ENCODE data around the gene INO80B. TPM values are rescaled to one million over a fixed set of nuclear protein-coding genes. Genes with fewer than 3 reads are reported as not detected.
A peak's percentile ranks its signal among the peaks of the same experiment; 100 is the strongest.

The INO80B gene
- total RNA-seq, 1 experiment from 2014 or later = 34.2 TPM

DNA sequence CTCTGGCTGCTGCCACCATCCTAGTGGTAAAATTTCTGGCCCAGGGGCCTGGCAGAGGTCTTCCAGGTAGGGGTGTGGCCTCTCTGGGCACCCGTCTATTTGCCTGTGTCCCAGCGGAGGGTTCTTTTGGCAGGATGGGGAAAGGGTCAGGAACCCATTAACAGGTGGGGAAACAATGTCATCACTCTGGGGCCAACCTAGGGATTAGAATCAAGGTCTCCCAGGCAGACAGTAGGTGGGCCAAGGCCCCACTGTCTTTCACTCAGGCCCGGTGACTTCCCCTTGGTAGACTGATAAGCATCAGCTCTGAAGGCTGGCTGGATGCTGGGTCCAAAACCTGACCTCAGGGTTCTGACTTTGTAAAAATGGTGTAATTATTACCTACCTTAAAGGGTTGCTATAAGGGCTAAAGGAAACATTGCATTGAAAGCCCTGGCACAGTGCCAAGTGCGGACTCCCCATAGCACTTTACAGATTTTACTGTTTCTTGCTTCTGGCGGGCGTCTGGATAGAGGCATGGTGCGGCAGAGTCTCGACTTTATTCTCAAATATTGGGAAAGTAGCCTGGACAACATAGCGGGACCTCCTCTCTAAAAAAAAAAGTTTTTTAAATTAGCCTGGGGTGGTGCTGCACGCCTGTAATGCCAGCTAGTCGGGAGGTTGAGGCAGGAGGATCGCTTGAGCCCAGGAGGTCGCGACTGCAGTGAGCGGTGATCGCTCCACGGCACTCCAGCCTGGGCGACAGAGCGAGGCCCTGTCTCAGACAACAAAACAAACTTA is 42.3 kb downstream of the INO80B start:
- DNase-seq = no peak
- no TSS peak for BruUV-seq (replicated peaks)
- CTCF ChIA-PET = interaction anchor here (0.6 kb wide), 1 partner anchor 13 kb away, joined by 4 read pairs; no protein-coding TSS in a partner anchor
- H3K36me3 ChIP-seq (ENCODE audit: low read depth) = no peaks in the 10 kb centered on the region
- peak overlapping the region; percentile 88 for H3K4me2 ChIP-seq
- intact Hi-C loops (cut with micrococcal nuclease; ENCODE audit: unreplicated experiment) = no loop called here
- H3K27ac ChIP-seq = peak overlapping the region; percentile 27; the same call in 1 of the 2 replicates
- H3K4me1 ChIP-seq (replicated peaks; ENCODE audit: insufficient read depth) = peaks cover 16% of the 10 kb centered on the region
- POLR2A ChIA-PET (ENCODE audit: unreplicated experiment) = no interaction called here
- no peaks in the 10 kb centered on the region for H3K9me2 ChIP-seq (ENCODE audit: insufficient read depth)
- H3K4me3 ChIP-seq = peak overlapping the region; percentile 62
- H4K20me1 ChIP-seq (ENCODE audit: insufficient read depth) = no peaks in the 10 kb centered on the region
- H3K79me2 ChIP-seq (ENCODE audit: low read depth) = peaks cover 10% of the 10 kb centered on the region; the same call in 1 of the 2 replicates
- no peaks in the 10 kb centered on the region for H3K27me3 ChIP-seq (ENCODE audit: insufficient read depth, low read depth)
- H3K9me3 ChIP-seq (ENCODE audit: insufficient read depth, low read depth) = no peaks in the 10 kb centered on the region
- TF ChIP-seq, protein P1, sequence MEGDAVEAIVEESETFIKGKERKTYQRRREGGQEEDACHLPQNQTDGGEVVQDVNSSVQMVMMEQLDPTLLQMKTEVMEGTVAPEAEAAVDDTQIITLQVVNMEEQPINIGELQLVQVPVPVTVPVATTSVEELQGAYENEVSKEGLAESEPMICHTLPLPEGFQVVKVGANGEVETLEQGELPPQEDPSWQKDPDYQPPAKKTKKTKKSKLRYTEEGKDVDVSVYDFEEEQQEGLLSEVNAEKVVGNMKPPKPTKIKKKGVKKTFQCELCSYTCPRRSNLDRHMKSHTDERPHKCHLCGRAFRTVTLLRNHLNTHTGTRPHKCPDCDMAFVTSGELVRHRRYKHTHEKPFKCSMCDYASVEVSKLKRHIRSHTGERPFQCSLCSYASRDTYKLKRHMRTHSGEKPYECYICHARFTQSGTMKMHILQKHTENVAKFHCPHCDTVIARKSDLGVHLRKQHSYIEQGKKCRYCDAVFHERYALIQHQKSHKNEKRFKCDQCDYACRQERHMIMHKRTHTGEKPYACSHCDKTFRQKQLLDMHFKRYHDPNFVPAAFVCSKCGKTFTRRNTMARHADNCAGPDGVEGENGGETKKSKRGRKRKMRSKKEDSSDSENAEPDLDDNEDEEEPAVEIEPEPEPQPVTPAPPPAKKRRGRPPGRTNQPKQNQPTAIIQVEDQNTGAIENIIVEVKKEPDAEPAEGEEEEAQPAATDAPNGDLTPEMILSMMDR (conservative IDR thresholded peaks at IDR 0.05) = no peak
- TF ChIP-seq EZH2 (IDR thresholded peaks at IDR 0.05; ENCODE audit: low read depth) = no peak
- peak overlapping the region; percentile 88 for H2AFZ ChIP-seq
- H3F3A ChIP-seq (ENCODE audit: insufficient read depth, low read depth) = peaks cover 16% of the 10 kb centered on the region; the same call in 1 of the 2 replicates

DNA sequence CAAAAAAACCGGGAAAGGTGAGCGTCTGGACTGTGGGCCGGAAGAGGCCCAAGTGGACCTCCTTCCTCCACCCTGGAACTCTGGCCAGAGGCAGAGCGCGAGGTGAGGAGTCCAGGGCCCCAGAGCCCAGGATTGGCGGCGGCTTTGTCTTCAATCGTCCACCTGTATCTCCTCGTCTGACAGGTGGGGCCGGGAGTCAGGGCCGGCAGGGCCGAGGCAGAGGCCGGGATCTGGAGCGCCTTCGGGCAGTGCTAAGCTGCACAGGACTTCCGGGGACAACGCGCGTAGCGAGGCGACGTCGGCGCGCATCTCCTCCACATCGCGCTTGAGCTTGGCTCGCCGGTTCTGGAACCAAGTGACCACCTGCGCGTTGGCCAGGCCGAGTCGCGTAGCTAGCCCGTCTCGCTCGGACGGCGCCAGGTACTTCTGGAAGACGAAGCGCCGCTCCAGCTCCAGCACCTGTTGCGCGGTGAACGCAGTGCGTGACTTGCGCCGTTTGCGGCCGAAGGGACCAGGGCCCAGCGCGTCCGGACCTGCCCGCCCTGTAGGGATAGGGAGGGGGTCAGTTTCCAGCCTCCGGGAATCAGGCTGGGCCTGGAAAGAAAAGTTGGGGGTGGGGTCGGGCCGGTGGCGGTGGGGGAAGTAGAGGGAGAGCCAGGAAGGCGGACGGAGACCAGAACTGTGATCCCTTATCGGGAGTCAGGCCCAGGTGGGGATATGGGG is 43.1 kb downstream of the INO80B start:
- peaks cover 16% of the 10 kb centered on the region; the same call in 1 of the 2 replicates for H3F3A ChIP-seq (ENCODE audit: insufficient read depth, low read depth)
- no peaks in the 10 kb centered on the region for H3K9me2 ChIP-seq (ENCODE audit: insufficient read depth)
- intact Hi-C loops (cut with micrococcal nuclease; ENCODE audit: unreplicated experiment) = no loop called here
- TSS peak; percentile 44 for BruUV-seq (replicated peaks)
- peaks cover 10% of the 10 kb centered on the region; the same call in 1 of the 2 replicates for H3K79me2 ChIP-seq (ENCODE audit: low read depth)
- H4K20me1 ChIP-seq (ENCODE audit: insufficient read depth) = no peaks in the 10 kb centered on the region
- H3K4me3 ChIP-seq = peak overlapping the region; percentile 62
- POLR2A ChIA-PET (ENCODE audit: unreplicated experiment) = interaction anchor here (0.6 kb wide), 1 partner anchor 39 kb away, joined by 4 read pairs; the partner anchor contains the start of gene WBP1
- H3K4me2 ChIP-seq = peak overlapping the region; percentile 88
- peak overlapping the region; percentile 27; the same call in 1 of the 2 replicates for H3K27ac ChIP-seq
- peak; percentile 68 to 69 for DNase-seq
- no peaks in the 10 kb centered on the region for H3K9me3 ChIP-seq (ENCODE audit: insufficient read depth, low read depth)
- peaks cover 16% of the 10 kb centered on the region for H3K4me1 ChIP-seq (replicated peaks; ENCODE audit: insufficient read depth)
- TF ChIP-seq, protein P1 (conservative IDR thresholded peaks at IDR 0.05) = no peak
- TF ChIP-seq EZH2 (IDR thresholded peaks at IDR 0.05; ENCODE audit: low read depth) = no peak
- H3K36me3 ChIP-seq (ENCODE audit: low read depth) = no peaks in the 10 kb centered on the region
- H2AFZ ChIP-seq = peak overlapping the region; percentile 88
- CTCF ChIA-PET = interaction anchor here (0.6 to 0.7 kb wide), 2 partner anchors 14 to 91 kb away, joined by 4 read pairs; no protein-coding TSS in a partner anchor
- no peaks in the 10 kb centered on the region for H3K27me3 ChIP-seq (ENCODE audit: insufficient read depth, low read depth)

Data from PC-9 (cell line).